Adrenal gland (tissue), 5 donors: Measurements from ENCODE around the gene PGP.

Experiments used
- POLR2A ChIP-seq, 2 donors: fragments of 450-650 bp; IDR thresholded peaks; one replicate each; pipeline ENCODE4 v1.6.1; 2017; ENCODE audit warnings: antibody characterized with exemption in 2 of 2, mild to moderate bottlenecking in 2 of 2, moderate library complexity in 1 of 2
- TF ChIP-seq, protein P1 (sequence below), 6 experiments: fragments of 450-650 bp in 4 of 6; fragments of 200-600 bp in 2 of 6; sonication (generic) in 1 of 6; IDR thresholded peaks; 1 replicate in 5 of 6; 2 replicates in 1 of 6; pipeline versions ENCODE4 v1.5.1 to v1.8.0; 2016 to 2021; ENCODE audit warnings: antibody characterized with exemption in 6 of 6, mild to moderate bottlenecking in 2 of 6, moderate library complexity in 1 of 6
- donor health status: DM: no; HTN: no; CAD: no.

GRCh38 chr16:2190002-2190658 is 24.5 kb downstream of the PGP start:
- TF ChIP-seq, protein P1, sequence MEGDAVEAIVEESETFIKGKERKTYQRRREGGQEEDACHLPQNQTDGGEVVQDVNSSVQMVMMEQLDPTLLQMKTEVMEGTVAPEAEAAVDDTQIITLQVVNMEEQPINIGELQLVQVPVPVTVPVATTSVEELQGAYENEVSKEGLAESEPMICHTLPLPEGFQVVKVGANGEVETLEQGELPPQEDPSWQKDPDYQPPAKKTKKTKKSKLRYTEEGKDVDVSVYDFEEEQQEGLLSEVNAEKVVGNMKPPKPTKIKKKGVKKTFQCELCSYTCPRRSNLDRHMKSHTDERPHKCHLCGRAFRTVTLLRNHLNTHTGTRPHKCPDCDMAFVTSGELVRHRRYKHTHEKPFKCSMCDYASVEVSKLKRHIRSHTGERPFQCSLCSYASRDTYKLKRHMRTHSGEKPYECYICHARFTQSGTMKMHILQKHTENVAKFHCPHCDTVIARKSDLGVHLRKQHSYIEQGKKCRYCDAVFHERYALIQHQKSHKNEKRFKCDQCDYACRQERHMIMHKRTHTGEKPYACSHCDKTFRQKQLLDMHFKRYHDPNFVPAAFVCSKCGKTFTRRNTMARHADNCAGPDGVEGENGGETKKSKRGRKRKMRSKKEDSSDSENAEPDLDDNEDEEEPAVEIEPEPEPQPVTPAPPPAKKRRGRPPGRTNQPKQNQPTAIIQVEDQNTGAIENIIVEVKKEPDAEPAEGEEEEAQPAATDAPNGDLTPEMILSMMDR (IDR thresholded peaks at IDR 0.05) = no peak
- no peak for TF ChIP-seq POLR2A (IDR thresholded peaks at IDR 0.05)
